22Rv1 (cell line): Measurements from ENCODE around the gene MAGOH.

Source experiments
- ZFX ChIP-seq: fragments of 450-650 bp; IDR thresholded peaks from 2 replicates; pipeline ENCODE4 v1.6.1; 2017; ENCODE audit warnings: antibody characterized with exemption, borderline replicate concordance
- TF ChIP-seq, protein P1 (sequence below): fragments of 450-650 bp; IDR thresholded peaks from 2 replicates; pipeline ENCODE4 v1.5.1; 2017; ENCODE audit warnings: mild to moderate bottlenecking

DNA sequence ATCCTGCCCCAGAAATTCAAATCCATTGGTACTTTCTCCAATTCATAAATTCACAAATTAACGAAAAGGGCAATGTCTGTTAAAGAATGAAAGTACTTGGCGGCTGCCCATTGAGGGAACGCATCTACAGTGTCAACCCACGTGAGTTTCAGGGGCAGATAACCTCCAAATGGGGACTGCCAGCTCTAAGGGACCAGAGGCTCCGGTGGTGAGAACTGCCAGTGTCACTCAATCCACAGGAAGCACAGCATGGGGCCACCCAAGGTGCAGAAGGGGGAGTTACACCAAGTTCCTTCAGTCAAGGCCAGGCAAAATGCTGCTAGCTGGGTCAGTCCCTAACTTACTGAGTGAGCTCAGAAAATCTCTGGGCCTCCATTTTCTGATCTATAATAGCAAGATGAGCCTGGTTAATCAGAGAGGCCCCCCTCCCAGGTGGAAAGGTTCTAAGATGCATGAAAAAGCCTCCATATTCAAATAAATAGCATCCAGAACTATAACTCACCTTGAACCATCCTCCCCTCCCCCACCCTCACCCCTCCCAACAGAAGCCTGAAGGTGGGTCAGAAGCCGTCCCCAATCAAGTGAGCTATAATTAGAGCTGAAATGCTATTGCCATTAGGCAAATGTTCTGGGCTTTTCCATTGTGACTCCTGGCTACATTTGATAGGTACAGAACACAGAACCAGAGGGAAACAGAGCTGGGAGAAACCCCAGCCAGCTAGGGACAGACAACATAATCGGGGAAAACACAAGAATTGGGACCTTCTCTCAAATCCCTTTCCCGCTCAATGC, 47.8 kb upstream of the MAGOH start:
- TF ChIP-seq, protein P1, sequence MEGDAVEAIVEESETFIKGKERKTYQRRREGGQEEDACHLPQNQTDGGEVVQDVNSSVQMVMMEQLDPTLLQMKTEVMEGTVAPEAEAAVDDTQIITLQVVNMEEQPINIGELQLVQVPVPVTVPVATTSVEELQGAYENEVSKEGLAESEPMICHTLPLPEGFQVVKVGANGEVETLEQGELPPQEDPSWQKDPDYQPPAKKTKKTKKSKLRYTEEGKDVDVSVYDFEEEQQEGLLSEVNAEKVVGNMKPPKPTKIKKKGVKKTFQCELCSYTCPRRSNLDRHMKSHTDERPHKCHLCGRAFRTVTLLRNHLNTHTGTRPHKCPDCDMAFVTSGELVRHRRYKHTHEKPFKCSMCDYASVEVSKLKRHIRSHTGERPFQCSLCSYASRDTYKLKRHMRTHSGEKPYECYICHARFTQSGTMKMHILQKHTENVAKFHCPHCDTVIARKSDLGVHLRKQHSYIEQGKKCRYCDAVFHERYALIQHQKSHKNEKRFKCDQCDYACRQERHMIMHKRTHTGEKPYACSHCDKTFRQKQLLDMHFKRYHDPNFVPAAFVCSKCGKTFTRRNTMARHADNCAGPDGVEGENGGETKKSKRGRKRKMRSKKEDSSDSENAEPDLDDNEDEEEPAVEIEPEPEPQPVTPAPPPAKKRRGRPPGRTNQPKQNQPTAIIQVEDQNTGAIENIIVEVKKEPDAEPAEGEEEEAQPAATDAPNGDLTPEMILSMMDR: no peak
- no peak for TF ChIP-seq ZFX
